LNCAP (cell line): ENCODE measurements around the gene FXYD7.

Experiments used
- CTCF ChIP-seq: fragments of 450-650 bp; IDR thresholded peaks from 2 replicates; pipeline ENCODE4 v1.5.1; 2017; ENCODE audit warnings: mild to moderate bottlenecking

The FXYD7 gene

DNA sequence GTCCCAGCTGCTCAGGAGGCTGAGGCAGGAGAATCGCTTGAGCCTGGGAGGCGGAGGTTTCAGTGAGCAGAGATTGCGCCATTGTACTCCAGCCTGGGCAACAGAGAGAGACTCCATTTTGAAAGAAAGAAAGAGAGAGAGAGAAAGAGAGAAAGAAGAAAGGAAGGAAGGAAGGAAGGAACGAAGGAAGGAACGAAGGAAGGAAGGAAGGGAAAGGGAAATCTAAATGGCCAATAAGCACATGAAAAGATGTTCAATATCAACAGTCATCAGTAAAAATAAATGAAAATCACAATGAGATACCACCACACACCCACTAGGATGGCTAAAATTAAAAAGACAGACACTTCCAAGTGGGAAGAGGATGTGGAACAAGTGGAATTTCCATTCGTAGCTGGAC lies 31.2 kb downstream of the FXYD7 start:
- no peak for TF ChIP-seq CTCF

DNA sequence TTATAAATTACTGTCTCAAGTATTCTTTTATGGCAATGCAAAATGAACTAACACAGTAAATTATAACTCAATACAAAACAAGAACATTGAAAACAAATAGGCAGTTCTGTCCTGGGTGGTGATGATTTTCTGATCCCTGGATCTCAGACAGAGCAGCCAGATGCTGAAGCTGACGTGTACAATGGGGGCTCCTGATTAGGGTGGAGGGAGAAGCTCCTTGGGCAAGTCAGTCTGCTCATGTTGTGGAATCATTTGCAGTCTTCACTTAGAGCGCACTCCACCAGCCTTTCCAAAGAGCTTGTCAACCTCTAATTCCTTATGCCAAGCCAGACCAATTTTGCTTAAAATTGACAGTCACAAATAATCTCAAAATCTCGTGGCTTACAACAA lies 33.1 kb downstream of the FXYD7 start:
- no peak for TF ChIP-seq CTCF

- TF ChIP-seq CTCF: no peak
Observed at GRCh38 chr19:35177377-35178274, 34.6 kb downstream of the FXYD7 start.

DNA sequence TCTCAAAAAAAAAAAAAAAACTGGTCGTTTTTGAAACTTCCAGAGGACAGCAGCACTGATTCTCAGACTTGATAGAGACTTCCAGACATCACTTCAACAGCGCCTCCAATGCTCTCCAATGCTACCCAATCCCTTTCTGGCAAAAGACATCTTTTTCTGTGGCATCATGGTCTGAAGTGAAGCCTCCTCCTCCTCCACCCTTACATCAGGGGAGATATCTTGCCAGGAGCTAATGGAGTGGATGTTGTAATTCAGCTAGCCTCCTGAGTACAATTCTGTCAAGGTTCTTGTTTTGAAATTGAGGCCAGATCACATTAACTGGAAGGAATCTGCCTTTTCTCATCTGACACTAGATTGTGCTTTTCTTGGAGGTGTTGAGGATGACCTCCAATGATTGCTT lies 35.6 kb downstream of the FXYD7 start:
- no peak for TF ChIP-seq CTCF

GRCh38 chr19:35179830-35180229 lies 36.8 kb downstream of the FXYD7 start:
- TF ChIP-seq CTCF: no peak

- TF ChIP-seq CTCF: no peak
Observed at GRCh38 chr19:35181387-35181786, 38.3 kb downstream of the FXYD7 start.

DNA sequence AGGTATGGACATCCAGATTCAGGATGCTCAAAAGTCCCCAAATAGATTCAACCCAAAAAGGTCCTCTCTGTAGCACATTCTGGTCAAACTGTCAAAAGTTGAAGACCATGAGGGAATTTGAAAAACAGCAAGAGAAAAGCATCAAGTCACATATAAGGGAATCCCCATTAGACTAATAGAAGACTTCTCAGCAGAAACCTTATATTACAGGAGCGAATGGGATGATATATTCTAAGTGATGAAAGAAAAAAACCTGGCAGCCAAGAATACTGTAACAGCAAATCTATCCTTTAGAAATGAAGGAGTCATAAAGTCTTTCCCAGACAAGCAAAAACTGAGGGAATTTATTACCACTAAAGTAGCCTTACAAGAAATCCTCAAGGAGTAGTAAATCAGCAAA lies 41.2 kb downstream of the FXYD7 start:
- TF ChIP-seq CTCF: no peak
